HG03060 (cell line): ENCODE results near the gene DNAH9.

Source experiments
- ATAC-seq: cut with Tn5 transposase; IDR thresholded peaks from one replicate; pipeline ENCODE4 v1.9.1; 2021; ENCODE audit warnings: low read depth, moderate number of reproducible peaks; ENCODE audit not compliant: unreplicated experiment

Gene DNAH9

DNA sequence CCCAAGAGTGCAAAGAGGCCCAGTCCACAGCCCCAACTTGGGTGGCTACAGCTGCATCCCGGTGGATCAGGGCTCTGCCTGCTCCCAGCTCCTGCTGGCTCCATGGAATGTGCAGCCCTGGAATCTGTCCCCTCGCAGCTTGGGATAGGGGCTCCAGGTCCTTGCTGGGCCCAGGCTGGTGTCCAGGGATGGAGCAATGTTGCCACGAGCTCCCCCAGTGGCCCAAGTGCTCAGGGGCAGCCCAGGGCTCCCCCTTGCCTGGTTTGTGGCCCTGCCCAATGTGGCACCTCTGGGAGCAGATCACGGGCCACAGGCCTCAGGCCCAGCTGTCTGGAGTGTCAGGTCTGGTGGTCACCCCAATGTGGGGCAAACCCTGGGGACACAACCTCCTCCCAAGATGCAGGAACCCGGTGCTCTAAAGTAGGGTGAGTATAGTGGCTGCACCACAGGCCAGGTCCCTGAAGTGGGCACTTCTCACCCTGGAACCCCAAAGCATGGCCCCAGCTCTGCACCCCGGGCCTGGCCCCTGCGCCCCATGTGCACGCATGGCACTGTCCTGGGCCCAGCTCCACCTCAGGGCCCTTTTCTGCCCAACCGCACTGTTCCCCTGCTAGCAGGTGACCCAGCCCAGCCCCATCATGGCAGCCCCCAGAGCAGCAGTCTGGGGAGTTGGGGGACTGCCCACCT lies 14.8 kb upstream of the DNAH9 start:
- ATAC-seq, result no peak

DNA sequence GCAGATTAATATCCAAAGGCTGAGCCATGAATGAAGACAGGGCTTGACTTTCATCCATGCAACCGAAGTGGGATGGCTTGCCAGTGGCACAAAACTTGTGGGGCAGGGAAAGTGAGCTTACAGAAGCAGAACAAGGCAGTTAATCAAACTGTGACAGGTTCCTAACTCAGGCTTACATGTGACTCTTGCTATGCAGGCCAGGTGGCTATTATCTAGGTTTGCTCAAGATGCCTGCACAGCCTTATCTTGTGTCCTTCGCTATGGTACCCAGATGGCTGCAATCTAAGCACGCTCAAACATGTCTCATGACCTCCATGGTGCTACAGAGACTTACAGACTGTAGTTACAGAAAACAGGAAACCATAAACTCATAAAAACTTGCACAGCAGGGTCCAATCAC lies 8.6 kb upstream of the DNAH9 start:
- ATAC-seq, result no peak

DNA sequence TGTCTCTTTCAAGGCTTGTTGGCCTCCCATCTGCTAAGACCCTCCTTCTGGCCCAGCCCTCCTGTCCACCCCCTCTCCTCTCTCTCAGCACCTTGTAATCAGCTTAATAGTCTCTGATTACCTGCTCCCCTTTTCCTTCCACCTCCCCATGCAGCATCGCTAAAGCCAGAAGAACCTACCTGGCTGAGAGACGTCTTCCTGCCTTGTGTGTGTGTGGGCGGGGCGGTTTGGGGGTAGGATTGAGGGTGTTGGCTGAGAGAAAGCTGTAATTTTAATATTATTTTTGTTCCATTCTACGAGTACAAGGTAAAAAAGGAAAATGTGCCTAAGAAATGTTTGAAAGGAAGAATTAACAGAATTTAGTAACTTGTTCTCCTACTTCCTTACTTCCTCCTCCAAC lies 3.4 kb downstream of the DNAH9 start:
- ATAC-seq, result no peak

DNA sequence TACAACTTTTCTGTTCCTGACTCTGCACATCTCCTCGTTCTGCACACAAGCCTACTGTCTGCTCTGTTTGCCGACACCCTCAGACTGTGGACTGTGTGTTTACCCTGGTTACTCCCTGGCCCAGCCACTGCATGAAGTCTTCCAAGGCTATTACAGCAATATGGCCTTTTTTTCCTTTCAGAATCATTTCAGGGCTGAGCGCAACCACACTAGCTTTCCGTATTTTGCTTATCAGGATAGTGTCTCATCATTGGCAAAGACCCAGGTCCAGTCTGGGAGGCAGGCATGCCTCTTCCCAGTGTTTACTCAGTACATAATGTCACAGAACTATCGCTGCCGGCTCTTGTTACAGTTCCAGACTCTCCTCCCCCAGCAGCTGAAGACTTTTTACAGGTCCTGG lies 10.1 kb downstream of the DNAH9 start:
- no peak for ATAC-seq

DNA sequence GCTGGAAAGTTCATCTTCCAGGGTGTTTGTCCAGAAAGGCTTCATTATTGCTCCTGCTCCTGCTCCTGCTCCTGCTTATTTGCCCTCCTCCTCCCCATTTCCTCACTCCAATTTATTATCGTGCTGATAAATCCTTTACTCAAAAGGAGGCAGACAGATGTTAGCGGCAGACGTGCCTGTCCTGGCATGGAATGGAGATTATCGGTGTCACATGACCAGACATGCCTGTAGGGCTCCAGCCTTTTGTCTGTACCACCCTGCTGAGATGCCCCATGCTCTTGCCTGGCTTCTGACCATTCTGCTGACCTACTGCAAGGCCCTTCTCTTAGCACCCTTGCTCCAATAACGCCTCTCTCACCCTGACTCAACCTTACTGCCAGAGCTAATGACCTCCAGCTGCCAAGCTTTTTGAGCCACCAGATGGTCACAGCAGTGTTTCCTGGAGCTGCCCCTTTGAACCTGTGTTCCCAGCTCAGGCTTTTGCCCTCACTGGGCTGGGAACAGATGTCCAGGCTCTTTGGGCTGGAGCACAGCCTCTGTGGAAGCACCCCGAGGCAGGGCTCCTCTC lies 12.8 kb downstream of the DNAH9 start:
- ATAC-seq, result no peak

DNA sequence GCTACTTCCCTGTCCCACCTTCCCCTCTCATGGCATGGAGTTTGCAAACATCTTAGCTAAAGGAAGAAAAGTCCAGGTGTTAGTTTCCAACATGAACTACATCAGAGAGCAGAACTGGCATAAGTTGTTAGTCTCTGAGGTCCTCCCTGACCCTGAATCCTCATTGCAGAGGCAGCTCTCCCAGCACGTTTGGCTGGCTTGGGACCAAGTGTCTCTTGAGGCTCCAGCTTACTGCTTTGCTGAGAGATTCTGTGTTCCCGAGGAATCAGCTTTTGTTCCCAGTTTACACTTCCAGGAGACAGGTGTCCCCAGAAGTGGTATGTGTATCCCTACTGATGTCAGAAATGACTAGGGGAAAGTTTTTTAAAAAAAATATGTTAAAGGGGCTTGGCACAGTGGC lies 14.7 kb downstream of the DNAH9 start:
- ATAC-seq, result no peak

DNA sequence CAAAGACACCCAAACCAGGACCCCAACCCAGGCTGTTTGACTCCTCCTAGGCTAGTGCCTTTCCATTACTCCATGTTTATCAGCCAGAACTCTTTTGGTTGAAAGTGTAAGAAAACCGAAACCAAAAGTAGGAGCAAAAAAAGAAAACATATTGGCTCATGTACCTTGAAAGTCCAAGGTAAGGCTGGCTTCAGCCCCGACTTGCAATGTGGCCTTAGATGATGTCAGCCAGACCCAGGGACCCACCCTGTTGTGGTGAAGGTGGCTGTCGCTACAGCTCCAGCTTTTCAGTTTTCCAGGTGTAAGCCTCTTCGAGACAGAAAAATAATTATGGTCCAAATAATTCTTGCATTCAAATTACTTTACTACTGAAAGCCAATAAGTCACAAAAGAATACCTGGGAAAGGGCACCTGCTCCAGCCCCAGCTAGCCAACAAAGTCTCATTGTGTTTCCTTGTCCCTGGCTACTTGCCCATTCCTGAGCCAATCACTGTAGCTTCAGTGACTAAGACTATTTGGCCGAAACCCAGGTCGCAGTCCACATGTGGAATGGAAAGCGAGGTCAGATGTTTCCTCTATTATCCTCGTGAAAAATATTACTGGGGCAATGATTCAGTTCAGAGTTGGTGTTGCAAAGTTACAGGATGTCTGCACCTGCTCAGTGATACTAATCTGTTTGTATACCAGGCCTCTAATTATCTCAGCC lies 20.7 kb downstream of the DNAH9 start:
- ATAC-seq, result no peak

DNA sequence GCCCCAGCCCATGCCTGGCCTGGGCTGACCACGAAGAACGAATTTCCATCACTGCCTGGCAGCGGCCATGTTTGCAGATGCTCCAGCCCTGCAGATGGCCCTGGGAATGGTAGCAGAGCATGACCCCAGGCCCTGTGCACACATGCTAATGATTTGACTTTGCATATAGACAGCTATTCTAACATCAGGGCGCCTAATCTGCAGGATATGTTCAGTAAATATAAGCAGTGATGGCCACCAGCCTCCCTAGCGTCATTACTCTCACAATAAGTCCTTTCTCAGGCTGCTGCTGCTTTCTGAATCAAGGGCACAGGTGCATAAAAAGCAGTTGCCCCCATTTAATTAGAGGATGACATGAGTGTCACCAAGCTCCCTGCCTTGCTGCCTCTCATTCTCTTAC lies 24.2 kb downstream of the DNAH9 start:
- ATAC-seq, result no peak

DNA sequence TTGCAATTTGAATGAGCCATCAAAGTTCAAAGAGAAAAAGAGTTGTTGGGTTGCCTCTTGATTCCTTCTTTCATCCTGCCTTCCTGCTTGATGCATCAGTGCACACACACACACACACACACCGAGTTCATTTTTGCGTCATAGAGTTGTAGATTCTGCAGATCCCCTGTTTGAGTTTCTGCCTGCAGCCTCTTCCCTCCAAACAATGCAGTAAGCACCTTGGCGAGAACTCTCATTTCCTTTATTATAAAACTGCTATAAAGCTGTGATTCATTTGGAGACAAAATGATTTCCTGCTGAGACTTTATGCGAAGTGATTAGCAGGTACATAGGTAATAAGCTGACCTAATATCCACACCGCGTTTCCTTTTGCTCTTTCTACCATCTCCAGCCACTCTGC lies 26.7 kb downstream of the DNAH9 start:
- no peak for ATAC-seq

DNA sequence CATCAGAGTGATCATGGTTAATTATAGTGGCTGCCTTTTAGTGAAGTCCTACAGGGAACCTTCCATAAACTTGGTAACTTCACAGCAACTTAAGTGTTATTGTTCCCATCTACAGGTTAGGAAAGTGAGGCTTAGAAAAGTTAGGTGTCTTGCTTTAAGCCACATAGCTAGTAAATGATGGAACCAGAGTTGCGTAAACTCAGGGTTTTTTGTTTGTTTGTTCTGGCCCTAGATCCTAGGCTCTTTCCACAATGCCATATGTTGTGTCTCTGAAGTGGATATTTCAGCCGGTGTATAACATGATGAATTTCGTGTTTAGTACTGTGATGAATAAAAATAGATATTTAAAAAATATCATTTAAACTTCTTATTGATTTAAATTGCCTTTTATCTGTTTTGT lies 27.6 kb downstream of the DNAH9 start:
- ATAC-seq, result no peak

DNA sequence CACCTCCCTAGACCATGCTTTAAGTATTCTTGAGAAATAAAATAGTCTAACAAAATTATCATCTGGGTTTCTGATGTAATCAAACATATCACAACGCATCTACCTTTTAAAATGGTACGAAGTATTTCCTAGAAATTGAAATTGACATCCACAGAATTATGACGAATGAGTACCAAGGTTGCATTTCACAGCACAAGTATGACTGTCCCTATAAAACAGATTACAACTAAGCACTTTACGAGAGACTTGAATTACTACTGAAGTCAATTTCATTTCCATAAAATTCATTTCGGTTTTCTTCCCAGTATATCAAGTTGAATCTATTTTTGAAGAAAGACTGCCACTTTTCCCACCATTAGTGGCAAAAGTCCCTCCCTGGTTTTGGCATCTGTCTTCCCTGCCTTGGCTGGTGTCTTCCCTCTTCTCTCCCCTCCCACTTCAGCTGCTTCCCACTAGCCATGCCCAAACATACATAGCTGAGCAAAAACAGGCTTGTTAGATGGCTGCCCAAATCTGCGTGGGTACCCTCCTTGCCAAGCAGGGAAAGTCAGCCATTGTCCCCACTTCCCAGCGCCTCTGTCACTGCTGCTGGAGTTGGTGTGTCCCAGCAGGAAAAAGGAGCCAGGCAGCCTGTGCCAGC lies 29.2 kb downstream of the DNAH9 start:
- no peak for ATAC-seq

DNA sequence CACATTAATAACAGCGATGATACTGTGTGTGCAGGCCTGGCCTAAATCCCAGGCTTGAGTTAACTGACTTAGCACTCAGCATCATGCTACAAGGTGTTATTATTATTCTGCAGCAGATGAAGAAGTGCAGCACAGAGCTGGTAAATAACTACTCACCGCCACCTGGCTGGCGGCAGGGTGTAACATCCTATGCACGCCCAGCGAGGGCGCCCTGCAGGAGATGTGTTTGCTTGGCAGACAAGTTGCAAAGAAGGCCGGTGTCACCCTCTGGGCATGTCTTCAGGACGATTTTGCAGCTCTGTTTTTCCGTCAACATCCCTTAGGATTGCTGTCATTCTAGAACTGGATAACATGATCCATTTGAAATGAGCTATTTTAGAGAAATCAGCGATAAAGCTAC lies 30.1 kb downstream of the DNAH9 start:
- ATAC-seq, result no peak

DNA sequence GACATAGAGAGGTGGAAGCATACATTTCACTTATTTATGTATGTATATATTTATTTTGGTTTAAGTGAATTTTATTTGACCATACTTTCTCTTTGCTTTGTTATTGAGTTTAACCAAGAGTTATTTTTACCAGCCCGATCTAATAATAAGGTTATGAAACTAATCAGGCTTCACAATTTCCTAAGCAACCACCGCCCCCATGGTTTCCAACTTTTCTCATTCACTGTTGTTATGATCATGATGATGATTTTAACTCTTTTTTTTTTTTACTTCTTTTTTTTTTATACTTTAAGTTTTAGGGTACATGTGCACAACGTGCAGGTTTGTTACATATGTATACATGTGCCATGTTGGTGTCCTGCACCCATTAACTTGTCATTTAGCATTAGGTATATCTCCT lies 30.6 kb downstream of the DNAH9 start:
- no peak for ATAC-seq

DNA sequence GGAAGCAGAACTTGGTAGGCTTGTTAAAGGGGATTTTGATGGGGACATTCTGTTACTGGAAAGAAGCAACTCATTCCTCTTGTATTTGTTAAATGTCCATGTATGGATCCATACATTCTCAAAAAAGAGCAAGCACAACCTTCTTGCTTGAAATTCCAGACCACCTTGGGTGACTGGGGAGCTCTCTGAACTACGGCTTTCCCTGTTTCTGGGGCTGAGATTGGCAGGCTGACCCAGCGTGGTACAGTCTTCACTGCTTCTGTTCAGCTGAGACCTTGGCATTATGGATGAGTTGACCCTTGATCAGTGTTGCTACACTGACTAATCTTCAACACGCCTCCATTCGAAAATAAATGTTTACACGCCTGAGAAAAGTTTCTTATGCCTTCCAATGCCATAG lies 38.5 kb downstream of the DNAH9 start:
- ATAC-seq, result no peak

DNA sequence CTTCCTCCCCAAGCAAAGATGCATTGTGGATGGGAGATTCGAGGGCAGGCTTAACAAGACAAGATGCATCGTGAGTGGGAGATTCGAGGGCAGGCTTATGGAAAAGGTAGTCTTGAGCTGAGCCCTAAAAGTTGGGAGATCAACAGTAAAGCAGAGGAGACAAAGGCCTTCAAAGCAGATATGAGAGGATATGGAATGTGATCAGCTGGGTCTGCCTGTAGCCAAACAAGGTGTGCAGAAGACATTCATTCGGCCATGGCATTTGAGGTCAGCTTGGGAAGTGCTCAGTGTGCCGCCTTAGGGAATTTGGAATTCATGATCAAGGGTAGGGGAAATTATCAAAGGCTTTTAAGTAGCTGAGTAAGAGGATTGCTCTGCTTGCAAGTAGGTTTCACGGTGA lies 39.5 kb downstream of the DNAH9 start:
- ATAC-seq, result no peak

DNA sequence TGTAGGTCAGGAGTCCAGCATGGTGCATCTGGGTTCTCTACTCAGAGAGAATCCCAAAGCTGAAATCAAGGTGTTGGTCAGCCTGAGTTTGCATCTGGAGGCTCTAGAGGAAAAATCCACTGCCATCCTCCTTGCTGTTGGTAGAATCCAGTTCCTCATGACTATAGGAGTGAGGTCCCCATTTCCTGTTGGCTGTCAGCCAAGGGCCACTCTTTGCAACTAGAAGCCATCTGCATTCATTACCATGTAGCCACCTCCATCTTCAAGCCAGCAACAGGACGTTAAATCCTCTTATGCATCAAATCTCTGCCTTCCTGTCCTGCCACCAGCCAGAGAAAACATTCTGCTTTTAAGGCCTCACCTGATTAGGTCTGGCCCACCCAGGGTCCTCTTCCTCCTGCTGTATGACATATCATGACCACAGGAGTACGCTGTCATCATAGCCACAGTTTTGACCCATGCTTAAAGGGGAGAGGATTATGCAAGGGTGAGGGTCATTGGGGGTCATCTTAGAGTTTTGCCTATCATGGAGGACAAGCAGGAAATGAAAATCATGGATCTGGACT lies 40.5 kb downstream of the DNAH9 start:
- no peak for ATAC-seq

DNA sequence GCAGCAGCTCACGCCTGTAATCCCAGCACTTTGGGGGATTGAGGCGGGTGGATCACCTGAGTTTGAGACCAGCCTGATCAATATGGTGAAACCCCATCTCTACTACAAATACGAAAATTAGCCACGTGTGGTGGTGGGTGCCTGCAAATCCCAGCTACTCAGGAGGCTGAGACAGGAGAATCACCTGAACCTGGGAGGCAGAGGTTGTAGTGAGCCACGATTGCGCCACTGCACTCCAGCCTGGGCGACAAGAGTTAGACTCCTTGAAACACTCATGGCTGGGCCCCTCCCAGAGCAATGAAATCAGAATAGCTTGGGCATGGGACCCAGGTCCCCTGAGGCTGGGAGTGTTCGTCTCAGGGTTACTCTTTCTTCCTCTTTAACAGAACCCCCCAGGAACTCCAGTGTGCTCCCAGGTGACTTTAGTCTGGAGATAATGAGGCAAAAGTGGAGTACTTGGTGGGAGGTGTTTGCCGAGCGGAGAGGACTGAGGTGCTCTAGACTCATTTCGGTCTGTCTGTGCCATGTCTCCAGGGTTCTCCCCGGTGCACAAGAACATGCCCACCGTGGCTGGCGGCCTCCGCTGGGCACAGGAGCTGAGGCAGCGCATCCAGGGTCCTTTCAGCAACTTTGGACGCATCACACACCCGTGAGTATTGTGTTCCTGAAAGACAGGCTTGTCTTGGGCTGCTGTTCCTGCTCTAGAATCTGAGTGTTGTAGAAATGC lies 41.6 kb downstream of the DNAH9 start:
- ATAC-seq, result no peak

DNA sequence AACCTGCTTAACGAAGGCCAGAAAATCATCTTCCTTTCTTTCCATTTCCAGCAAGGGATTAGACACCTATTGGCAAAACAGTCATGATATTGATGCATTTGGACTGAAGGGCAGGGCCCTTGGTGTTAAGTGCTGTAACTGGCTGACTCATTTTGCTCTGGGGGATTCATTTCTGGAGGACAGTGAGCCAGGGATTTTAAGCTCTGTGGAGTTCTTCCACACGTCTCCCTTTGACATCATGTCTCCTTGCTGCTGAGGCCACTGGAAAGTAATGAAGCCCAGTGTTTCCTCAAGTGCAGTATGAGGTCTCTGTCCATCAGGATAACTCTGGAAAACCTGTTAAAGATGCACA lies 42.2 kb downstream of the DNAH9 start:
- ATAC-seq, result no peak

DNA sequence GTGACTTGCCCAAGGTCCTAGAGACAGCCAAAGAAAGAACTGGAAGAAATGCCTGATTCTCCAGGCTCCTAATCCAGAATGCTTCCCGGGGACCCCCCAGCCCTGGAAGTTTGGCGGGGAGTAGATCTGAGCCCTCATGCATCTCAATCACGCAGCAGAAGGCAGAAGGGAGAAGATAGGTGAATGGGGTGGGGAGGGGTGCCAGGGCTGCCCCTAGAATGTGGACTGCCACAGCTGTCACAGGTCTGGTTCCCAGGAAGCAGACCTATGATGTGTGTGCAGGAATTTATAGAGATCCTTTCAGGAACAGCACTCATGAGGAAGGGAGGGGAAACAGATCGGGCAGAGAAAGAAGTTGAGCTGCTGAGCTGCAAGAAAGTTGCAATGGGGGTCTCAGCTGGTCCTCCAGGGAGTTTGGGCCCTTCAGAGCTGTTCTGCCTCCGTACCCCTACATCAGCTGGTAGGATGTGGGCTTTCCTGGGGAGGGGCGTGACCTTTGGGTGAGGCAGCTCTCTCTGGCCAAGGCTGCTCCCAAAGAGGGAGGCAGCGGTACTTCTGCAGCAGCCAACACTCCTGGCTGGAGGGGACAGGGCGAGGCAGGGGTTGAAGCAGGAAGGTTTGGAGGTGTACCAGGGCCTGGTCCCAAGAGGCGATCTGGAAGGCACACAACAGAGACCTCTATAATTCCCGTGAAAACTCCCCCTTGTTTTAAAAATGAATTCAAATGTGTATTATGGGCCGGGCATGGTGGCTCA lies 43.4 kb downstream of the DNAH9 start:
- ATAC-seq, result no peak

DNA sequence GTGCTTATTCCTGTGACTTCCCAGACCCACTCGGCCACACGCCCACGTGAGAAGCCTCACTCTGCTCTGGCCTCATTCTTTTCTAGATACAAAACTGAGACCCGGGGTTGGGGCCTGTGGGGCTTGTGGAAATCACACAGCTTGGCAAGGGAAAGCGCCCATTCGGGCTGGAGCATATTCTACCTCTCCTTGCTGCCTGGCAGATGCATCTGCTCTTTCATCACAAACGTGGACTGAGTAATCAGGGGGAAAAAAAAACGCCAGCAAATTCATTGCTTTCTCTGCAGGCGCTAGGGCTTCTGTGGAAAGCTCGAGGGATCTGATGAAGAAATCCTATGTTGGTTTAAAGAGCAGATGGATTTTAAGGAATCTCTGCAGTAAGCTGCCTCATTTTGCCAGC lies 44.4 kb downstream of the DNAH9 start:
- no peak for ATAC-seq
